PC-3 (cell line): ENCODE results near the gene ATP8A2. TPM values are rescaled to one million over a fixed set of nuclear protein-coding genes. Genes with fewer than 3 reads are reported as not detected.

Source experiments
- ATAC-seq: fragments of 200-7000 bp; cut with Tn5 transposase; 2 replicates; pipeline ENCODE4 v1.9.1; 2020; ENCODE audit warnings: mild to moderate bottlenecking, moderate library complexity
- BruUV-seq: library from RNA; stranded (reverse); fragments of 400-500 nt; replicated peaks from 2 replicates; lab custom pipeline; 2021; lab: Mats Ljungman, UMichigan
- CTCF ChIA-PET: fragments of 300-600 bp; sonication (Branson Sonifier 250); formaldehyde crosslinking; loops from one replicate; lab custom pipeline; 2022; ENCODE audit warnings: antibody characterized with exemption; lab: Charles Lee
- POLR2A ChIA-PET: fragments of 300-600 bp; sonication (Branson Sonifier 250); formaldehyde crosslinking; loops from one replicate; lab custom pipeline; 2022; ENCODE audit warnings: antibody characterized with exemption; ENCODE audit not compliant: unreplicated experiment; lab: Charles Lee
- DNase-seq: peaks from one replicate; pipeline ENCODE4 v3.0.0-alpha.2; 2015
- H2AFZ ChIP-seq: fragments of 300-600 bp; sonication (generic); 2 replicates; pipeline ENCODE4 v1.6.0; 2016; ENCODE audit warnings: antibody characterized with exemption, low read length
- H3F3A ChIP-seq: fragments of 300-600 bp; sonication (generic); one replicate; pipeline ENCODE4 v1.6.0; 2017; ENCODE audit warnings: antibody characterized with exemption, low read length, control low read depth, mild to moderate bottlenecking; ENCODE audit not compliant: unreplicated experiment
- H3K27ac ChIP-seq: fragments of 300-600 bp; sonication (generic); 2 replicates; pipeline ENCODE4 v1.5.1; 2016; ENCODE audit warnings: mild to moderate bottlenecking, low read length
- H3K27me3 ChIP-seq: fragments of 300-600 bp; sonication (generic); 2 replicates; pipeline ENCODE4 v1.6.1; 2016; ENCODE audit warnings: low read length, mixed read lengths
- H3K36me3 ChIP-seq: fragments of 300-600 bp; sonication (generic); 2 replicates; pipeline ENCODE4 v1.6.1; 2016; ENCODE audit warnings: low read depth, mixed run types, low read length, mixed read lengths
- H3K4me1 ChIP-seq: fragments of 300-600 bp; sonication (generic); 2 replicates; pipeline ENCODE4 v1.5.1; 2016; ENCODE audit warnings: low read length; ENCODE audit not compliant: insufficient read depth
- H3K4me2 ChIP-seq: fragments of 300-600 bp; sonication (generic); 2 replicates; pipeline ENCODE4 v1.6.0; 2016; ENCODE audit warnings: low read length
- H3K4me3 ChIP-seq: fragments of 300-600 bp; sonication (generic); 2 replicates; pipeline ENCODE4 v1.5.1; 2016; ENCODE audit warnings: mild to moderate bottlenecking, low read length, mixed read lengths
- H3K79me2 ChIP-seq: fragments of 300-600 bp; sonication (generic); 2 replicates; pipeline ENCODE4 v1.6.1; 2017; ENCODE audit warnings: low read length, mixed read lengths
- H3K9ac ChIP-seq: fragments of 300-600 bp; sonication (generic); 2 replicates; pipeline ENCODE4 v1.6.0; 2016; ENCODE audit warnings: mild to moderate bottlenecking, low read length
- H3K9me2 ChIP-seq: fragments of 300-600 bp; sonication (generic); replicated peaks from 2 replicates; pipeline ENCODE4 v1.6.1; 2016; ENCODE audit warnings: mixed run types, low read length, mixed read lengths
- H3K9me3 ChIP-seq: fragments of 300-600 bp; sonication (generic); 2 replicates; pipeline ENCODE4 v1.6.1; 2016; ENCODE audit warnings: low read length, mixed read lengths
- H4K20me1 ChIP-seq: fragments of 300-600 bp; sonication (generic); 2 replicates; pipeline ENCODE4 v1.6.1; 2016; ENCODE audit warnings: low read length, mixed read lengths
- CTCF ChIP-seq: fragments of 300-600 bp; sonication (generic); conservative IDR thresholded peaks from 2 replicates; pipeline ENCODE4 v1.5.1; 2017; ENCODE audit warnings: antibody characterized with exemption, low read depth, mild to moderate bottlenecking, low read length
- EZH2 ChIP-seq: fragments of 300-600 bp; sonication (generic); IDR thresholded peaks from one replicate; pipeline ENCODE4 v1.6.1; 2017; ENCODE audit warnings: antibody characterized with exemption, mild to moderate bottlenecking, low read length; ENCODE audit not compliant: unreplicated experiment
- EZH2phosphoT487 ChIP-seq: fragments of 300-600 bp; sonication (generic); IDR thresholded peaks from 2 replicates; pipeline ENCODE4 v1.6.1; 2018; ENCODE audit warnings: mild to moderate bottlenecking, antibody characterized with exemption, low read length, borderline replicate concordance
- intact Hi-C: fragments of 100-400 bp; cut with micrococcal nuclease; formaldehyde crosslinking; loops from 2 replicates; pipeline ENCODE4 v1.9.0; 2023
- total RNA-seq: library from RNA; depleted of rRNA; stranded (reverse); fragments of >200 nt; gene quantifications from 2 replicates; pipeline ENCODE4 v1.2.3, GENCODE V29; 2014

The ATP8A2 gene
- total RNA-seq, 1 experiment from 2014 or later, result 0.04 TPM

GRCh38 chr13:25429466-25429865, 57.7 kb downstream of the ATP8A2 start:
- TF ChIP-seq EZH2phosphoT487 (no peak), CTCF (no peak), EZH2 (no peak)
- H2AFZ ChIP-seq, result no peak overlapping the region
- no peaks in the 10 kb centered on the region for H3K4me1 ChIP-seq
- H3K9me3 ChIP-seq, result no peaks in the 10 kb centered on the region
- no peaks in the 10 kb centered on the region for H3K79me2 ChIP-seq
- ATAC-seq (no peak), DNase-seq (no peak)
- ChIA-PET CTCF (no interaction called here), POLR2A (no interaction called here)
- no peaks in the 10 kb centered on the region for H4K20me1 ChIP-seq
- peaks cover 16% of the 10 kb centered on the region; the same call in 1 of the 2 replicates for H3K27me3 ChIP-seq
- no TSS peak for BruUV-seq
- H3F3A ChIP-seq, result no peaks in the 10 kb centered on the region
- H3K4me2 ChIP-seq, result no peak overlapping the region
- no peaks in the 10 kb centered on the region for H3K36me3 ChIP-seq
- H3K9ac ChIP-seq, result no peak overlapping the region
- intact Hi-C loops, result no loop called here
- H3K27ac ChIP-seq, result no peak overlapping the region
- H3K9me2 ChIP-seq, result no peaks in the 10 kb centered on the region
- H3K4me3 ChIP-seq, result no peak overlapping the region

- H3K27ac ChIP-seq, result no peak overlapping the region
- H2AFZ ChIP-seq, result no peak overlapping the region
- H3K4me2 ChIP-seq, result no peak overlapping the region
- BruUV-seq, result no TSS peak
- no peaks in the 10 kb centered on the region for H3K9me2 ChIP-seq
- CTCF ChIA-PET, result no interaction called here
- no peak for TF ChIP-seq EZH2
- no peak for TF ChIP-seq EZH2phosphoT487
- TF ChIP-seq CTCF, result no peak
- H3K4me3 ChIP-seq, result no peak overlapping the region
- peaks cover 31% of the 10 kb centered on the region; the same call in 1 of the 2 replicates for H3K27me3 ChIP-seq
- no peaks in the 10 kb centered on the region for H3K4me1 ChIP-seq
- no peak overlapping the region for H3K9ac ChIP-seq
- intact Hi-C loops, result no loop called here
- no peaks in the 10 kb centered on the region for H3K36me3 ChIP-seq
- H3K9me3 ChIP-seq, result no peaks in the 10 kb centered on the region
- DNase-seq (no peak), ATAC-seq (no peak)
- H3F3A ChIP-seq, result no peaks in the 10 kb centered on the region
- POLR2A ChIA-PET, result no interaction called here
- no peaks in the 10 kb centered on the region for H3K79me2 ChIP-seq
- H4K20me1 ChIP-seq, result no peaks in the 10 kb centered on the region
Observed at GRCh38 chr13:25432691-25433090, 60.9 kb downstream of the ATP8A2 start.

GRCh38 chr13:25440061-25440460, 68.3 kb downstream of the ATP8A2 start:
- no peaks in the 10 kb centered on the region for H3K36me3 ChIP-seq
- H3K79me2 ChIP-seq, result no peaks in the 10 kb centered on the region
- H3K27me3 ChIP-seq, result peaks cover 83% of the 10 kb centered on the region
- CTCF ChIA-PET, result no interaction called here
- no TSS peak for BruUV-seq
- ATAC-seq (no peak), DNase-seq (no peak)
- POLR2A ChIA-PET, result no interaction called here
- no peak overlapping the region for H3K27ac ChIP-seq
- intact Hi-C loops, result no loop called here
- H3K9me3 ChIP-seq, result no peaks in the 10 kb centered on the region
- no peak overlapping the region for H3K9ac ChIP-seq
- no peak overlapping the region for H3K4me3 ChIP-seq
- no peak overlapping the region for H3K4me2 ChIP-seq
- H3F3A ChIP-seq, result no peaks in the 10 kb centered on the region
- no peaks in the 10 kb centered on the region for H3K4me1 ChIP-seq
- H4K20me1 ChIP-seq, result no peaks in the 10 kb centered on the region
- no peaks in the 10 kb centered on the region for H3K9me2 ChIP-seq
- H2AFZ ChIP-seq, result no peak overlapping the region
- no peak for TF ChIP-seq EZH2
- no peak for TF ChIP-seq CTCF
